HG03354 (cell line): Measurements from ENCODE around the gene PTCD3.

Experiments
- ATAC-seq: cut with Tn5 transposase; IDR thresholded peaks from one replicate; pipeline ENCODE4 v1.9.1; 2021; ENCODE audit warnings: mild to moderate bottlenecking; ENCODE audit not compliant: unreplicated experiment, poor library complexity, severe bottlenecking

Gene PTCD3

DNA sequence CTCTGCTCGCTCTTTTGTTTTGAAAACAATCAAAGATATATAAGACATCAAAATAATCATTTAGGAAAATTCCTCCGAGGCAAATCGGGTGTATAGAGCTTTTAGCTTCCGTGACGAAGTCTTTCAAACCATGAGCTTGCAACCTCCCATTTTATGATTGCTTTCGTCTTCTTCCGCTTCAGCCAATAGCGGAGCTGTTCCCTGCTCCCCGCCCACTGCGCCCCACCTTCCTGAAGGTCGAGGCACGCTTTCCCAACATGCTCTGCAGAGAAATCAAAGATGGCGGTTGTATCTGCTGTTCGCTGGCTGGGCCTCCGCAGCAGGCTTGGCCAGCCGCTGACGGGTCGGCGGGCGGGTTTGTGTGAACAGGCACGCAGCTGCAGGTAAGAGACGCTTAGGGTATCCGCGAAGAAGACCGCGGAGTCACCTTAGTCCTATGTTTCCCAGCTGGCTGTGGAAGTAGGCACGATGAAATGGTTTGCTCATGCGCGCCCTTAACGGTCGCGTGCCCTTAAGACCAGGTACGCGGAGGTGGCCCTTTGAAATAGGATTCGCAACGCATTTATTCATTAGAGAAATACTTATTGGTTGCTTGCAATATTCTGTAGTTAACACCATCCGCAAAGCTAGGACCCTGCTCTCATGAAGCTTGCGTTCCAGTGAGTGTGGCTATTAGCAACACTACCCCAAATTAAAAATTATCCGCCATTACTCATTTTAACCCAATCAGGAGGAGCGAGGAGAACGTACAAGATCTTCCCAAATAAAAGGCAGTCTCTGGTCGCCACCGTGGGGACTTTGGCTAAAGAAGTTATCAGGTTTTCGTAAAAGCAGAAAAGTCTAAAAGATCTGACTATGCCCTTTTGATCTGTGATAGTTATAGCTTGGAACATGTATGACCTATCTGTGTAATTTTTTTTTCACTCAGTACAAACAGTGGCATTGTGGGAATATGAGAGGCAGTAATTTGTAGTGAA is at the start of gene PTCD3:
TSS of gene PTCD3 (plus strand) at position 267 of the 977 bp plus-strand sequence. CDS start at position 280, 13 bp downstream.
- ATAC-seq = peak; percentile 93

DNA sequence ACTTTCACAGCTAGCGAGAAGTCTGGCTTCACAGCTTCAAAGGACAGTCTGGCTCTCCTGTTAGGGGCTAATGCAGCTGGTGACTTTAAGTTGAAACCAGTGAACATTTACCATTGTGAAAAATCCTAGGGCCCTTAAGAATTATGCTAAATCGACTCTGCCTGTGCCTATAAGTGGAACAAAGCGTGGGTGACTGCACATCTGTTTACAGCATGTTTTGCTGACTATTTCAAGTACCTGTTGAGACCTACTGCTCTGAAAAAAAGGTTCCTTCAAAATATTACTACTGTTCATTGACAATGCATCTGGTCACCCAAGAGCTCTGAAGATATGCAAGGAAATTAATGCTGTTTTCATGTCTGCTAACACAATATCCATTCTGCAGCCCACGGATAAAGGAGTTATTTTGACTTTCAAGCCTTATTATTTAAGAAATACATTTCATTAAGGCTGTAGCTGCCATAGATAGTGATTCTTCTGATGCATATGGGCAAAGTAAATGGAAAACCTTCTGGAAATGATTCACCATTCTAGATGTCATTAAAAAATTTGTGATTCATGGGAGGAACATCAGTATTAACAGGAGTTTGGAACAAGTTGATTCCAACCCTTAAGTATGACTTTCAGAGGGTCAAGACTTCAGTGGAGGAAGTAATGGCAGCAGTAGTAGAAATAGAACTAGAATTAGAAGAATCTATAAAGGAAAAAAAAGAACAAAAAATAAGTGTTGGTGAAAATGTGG is 49.3 kb upstream of the PTCD3 start:
- no peak for ATAC-seq

DNA sequence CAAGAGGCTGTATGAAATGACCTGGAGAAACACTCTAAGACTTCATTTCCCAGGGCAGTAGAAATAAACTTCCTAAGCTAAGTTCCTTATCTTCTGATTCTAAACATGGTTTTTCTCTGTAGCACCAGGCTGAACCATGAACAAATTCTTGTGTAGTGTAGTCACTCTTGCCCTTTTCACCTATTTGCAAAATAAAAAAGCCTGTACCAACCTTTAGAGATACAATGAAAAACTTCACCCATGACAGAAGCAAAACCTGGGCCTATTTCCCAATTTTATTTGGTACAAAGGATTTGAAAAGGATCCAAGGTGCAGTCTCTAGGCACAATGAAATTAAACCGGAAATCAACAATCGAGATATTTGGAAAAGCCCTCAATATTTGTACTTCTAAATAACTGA is 44.0 kb upstream of the PTCD3 start:
- no peak for ATAC-seq

DNA sequence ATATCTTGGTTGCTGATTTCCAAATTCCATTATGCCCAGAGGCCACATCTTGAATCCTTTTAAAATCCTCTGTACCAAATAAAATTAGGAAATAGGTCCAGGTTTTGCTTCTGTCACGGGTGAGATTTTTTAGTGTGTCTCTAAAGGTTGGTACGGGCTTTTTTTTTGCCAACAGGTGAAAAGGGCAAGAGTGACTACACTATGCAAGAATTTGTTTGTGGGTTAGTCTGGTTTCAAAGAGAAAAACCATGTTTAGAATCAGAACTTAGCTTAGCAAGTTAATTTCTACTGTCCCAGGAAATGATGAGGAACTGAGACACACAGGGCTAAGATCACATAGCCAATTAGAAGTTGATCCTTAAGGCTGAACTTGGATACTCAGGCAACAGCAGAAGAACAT is 42.0 kb upstream of the PTCD3 start:
- ATAC-seq = no peak

DNA sequence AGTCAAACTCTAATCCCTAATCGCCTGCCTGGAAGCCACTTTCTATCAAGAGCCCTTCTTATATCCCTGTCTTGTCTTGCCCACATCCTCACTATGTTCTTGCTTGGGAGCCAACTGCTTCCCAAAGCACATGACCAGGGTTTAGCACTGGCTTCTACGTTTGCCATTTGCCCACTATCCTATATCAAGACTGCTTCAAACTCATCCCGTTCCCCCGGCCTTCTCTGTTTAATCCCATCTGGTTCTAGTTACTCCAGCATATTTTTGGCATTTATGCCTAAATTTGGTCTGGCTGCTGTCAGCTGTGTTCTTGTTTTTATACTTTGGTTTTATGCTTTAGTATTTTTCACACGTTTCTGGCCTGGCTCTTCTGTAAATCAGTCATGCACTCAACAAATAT is 40.5 kb upstream of the PTCD3 start:
- ATAC-seq = no peak

DNA sequence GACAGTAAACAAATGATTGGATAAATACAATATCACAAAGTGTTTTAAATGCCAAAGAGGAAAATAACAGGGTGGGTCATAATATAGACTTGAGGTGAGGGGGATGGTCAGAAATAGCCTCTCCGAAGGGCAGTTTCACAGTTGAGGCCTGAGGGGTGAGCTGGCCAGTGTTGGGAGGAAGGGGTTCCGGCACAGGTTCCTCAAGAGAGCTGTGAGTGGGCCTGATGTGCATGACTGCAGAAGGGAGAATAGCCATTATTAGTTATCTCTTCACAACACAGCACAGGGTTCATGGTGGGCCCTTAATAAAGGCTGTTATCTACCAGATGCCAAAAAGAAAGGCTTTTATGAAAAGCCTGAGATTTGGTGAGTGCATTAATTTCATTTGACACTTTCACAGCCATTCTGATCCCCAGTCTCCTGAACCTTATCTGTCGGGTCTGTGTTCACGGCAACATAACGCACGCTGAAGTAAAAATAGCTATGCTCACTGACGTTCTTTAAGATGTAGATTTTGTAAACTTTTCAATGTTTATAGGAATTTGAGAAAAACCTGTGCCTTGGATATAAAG is 39.9 kb upstream of the PTCD3 start:
- ATAC-seq = no peak

DNA sequence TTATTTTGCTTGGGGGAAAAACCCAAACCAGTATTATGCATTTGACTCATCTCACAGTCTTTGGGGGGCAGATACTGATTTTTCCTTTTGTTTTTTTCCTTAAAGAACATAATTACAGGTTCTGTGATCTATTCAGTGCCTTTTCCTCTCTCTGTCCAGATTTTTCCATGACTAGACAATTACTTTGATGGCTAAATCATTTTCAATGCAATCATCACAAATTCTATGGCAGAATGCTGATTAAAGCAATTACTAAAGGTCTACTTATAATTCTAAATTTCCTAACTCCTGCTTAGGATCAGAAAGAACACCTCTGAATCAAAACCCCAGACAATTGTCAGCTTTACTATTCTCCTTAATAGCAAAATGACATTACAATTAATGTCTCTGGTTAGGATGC is 39.1 kb upstream of the PTCD3 start:
- ATAC-seq = no peak

DNA sequence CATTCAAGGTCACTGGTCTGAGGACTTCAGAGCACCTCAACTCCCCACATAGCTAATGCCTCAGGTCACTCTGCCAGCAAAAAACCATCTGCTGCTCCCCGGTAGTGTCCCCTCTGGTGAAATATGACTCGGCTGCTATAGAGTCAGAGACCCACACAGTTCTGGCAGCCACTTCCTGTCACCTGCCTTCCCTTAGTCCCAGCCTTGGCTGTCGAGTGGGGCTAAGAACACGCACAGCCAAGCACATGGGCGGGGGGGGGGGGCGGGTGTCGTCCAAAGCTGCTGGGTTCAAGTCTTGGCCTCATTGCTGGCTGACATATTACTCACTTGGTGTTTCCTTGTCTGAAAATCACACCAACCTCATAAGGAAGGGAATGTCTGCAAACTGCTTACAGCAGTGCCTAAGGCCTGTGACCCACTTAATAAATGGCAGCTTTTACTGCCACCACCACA is 37.9 kb upstream of the PTCD3 start:
- ATAC-seq = peak; percentile 67

DNA sequence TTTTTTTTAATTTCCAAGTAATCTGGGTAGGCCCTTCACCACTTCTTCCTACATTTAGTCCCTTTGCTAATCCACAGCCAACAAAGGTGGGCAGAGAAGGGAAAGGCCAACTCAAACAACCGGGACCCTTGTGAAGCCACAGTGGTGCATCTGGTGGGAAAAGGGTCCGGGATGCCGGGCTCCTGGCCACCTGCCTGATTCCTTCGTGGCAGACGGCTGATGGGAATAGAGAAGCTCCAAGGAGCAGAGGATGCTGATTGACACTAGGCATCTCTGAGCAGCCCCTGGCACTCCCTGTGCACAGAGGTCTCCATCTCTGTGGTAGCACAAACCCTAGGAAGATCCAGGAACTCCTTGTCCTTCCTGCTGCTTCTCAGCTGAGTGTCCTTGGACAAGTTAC is 37.4 kb upstream of the PTCD3 start:
- ATAC-seq = no peak

DNA sequence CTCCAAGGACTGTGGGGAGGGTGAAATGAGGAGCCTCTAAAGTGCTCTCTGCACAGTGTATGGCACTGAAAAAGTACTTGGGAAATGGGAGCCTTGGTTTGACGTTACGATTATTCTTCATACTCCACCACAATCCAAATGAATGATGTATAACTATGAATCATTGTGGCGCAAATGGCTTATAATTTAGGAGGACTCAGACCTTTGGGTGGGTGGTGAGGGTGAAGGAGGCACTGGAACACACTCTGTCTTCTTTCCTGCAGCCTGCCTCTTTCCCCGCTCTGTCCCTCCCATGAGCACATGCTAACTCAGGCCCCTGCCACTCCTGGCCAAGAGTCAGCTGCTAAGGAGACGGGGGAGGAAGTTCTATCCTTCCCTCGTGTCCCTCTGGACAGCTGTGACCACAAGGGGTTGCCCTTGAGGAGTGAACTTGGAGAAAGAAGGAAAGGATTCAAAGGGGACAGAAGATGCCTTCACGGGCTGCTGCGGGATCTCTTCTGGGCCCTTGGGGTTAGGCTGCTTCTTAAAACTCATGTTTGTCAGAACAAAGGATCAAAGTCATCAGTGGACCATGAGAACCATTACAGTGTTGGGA is 36.8 kb upstream of the PTCD3 start:
- ATAC-seq = no peak

DNA sequence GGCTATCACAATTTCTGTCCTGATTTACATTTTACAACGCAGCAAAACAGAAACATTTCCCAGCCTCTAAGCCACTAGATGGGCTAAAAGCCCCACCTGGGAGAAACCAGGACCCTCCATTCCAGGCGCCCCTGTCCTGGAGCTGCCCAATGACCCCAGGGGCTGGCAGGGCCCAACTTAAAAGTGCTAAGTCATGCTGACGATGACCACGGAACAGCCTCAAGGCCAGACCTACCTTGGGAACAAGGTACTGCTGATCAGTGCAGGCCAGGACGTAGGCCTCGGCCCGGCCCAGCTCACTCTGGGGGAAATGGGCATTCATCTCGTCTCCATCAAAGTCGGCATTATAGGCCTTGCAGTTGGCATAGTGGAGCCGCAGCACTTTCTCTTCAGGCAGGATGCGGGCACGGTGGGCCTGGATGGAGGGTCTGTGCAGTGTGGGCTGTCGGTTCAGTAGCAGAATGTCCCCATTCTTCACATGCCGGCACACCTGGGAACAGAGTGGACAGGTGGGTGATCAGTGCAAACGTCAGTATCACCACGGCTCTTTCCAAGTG is 36.2 kb upstream of the PTCD3 start:
- no peak for ATAC-seq

DNA sequence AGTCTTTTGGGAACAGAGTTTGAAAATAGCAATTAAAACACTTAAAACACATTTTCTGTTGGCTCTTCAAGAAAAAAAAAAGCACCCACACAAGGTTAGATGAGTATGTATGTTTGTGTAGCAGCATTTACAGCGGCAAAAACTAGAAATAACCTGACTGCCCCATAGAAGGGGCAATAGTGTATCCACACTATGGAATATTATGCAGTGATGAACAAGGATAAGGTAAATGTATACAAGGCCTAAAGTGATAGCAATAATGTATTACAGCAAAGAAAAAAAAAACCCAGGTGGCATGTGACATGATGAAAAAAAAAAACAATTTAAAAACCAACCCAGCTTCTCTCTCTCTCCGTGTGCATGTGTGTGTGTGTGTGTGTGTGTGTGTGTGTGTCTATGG is 35.2 kb upstream of the PTCD3 start:
- ATAC-seq = no peak

DNA sequence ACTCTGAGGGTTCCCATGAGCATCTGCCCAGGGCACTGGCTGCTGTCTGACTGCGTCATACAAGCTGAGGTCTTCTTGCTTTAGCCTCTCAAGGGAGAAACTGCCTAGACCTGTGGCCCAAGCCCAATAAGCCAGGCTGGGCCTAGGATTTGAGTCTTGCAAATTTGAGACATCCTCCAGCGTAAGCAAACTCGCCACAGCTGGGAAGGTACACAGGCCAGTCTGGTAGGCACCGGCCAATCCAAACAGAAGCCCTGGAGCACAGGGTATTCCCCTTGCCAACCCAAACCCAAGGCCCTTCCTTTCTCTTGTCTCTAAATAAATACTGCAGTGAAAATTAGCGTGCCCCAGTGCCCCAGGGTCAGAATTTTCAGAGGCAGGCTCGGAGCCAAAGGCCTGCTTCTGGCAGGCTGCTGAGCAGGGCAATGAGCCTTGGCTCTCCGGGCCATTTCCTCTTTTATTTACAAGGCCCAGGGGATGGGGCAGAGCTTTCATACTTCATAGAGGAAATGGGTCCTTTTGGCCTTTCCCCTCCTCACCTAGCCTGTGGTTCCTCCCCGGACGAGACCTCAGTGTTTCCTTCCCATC is 33.7 kb upstream of the PTCD3 start:
- ATAC-seq = peak; percentile 70

DNA sequence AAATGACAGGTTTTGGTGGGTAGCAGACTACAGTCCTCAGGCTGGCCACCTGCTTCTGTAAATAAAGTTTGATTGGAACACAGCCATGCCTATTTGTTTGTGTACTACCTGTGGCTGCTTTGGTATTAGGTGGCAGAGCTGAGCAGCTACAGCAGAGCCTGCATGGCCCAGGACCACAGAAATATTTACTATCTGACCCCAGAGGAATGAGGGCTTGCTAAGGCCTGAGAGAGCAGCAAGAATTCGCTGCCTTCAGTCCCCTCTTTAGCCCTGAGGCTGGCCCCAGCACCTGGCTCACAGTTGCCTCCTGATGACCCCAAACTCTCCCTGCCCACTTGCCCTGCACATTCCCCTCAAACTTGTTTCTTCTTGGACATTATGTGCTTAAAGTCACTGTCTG is 32.8 kb upstream of the PTCD3 start:
- no peak for ATAC-seq

DNA sequence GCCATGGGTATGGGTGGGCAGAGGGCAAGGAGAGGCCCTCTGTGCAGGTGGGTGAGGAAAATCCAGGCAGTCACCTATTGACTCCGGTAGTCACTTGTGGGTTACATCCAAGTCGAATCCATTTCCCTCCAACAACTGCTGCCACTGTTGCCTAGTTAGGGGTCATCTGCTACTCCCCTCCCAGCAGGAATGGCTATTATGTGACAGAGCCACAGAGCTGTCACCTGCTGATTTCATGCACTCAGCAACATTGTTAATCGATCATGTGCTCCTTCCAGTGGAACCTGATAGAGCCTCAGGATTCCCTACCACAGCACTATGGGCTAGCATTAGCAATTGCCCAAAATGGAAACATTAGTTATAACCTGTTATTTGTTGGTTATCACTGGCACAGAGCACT is 31.8 kb upstream of the PTCD3 start:
- no peak for ATAC-seq

DNA sequence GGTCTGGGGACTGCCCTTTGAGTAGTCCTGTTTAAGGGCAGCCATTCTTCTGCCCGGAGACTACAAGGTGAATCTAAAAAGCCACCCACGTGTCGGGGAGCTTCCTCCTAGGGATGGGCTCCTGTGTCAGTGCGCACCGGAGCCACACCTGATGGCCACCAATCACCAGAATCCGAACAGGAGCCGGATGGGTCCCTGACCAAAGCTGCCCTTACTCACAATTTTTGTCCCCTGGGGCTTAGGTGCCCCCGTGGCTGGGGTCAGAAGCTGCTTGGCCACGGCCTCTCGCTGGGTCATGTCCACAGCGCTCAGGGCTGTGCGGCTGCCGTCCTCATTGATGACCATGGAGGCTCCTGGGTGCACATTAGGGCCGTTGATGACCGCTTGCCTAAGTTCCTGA is 31.2 kb upstream of the PTCD3 start:
- ATAC-seq = no peak

DNA sequence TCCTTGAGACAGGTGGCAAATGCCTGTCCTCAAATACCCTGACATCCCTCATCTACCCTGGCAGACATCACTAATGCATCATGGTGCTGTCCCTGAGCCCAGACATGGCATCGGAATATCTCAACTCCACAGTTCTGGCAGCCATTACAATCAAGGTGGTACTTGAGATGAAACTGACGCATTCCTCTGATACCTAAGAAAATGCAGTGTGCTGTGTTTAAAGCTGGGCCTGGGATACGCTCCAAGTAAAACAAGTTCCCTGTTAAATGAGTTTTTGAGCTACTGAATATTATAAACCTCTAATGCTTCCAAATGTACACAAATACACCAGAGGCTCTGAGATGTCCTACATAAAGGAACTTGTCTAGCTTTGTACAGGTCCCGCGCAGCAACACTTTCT is 30.1 kb upstream of the PTCD3 start:
- no peak for ATAC-seq

DNA sequence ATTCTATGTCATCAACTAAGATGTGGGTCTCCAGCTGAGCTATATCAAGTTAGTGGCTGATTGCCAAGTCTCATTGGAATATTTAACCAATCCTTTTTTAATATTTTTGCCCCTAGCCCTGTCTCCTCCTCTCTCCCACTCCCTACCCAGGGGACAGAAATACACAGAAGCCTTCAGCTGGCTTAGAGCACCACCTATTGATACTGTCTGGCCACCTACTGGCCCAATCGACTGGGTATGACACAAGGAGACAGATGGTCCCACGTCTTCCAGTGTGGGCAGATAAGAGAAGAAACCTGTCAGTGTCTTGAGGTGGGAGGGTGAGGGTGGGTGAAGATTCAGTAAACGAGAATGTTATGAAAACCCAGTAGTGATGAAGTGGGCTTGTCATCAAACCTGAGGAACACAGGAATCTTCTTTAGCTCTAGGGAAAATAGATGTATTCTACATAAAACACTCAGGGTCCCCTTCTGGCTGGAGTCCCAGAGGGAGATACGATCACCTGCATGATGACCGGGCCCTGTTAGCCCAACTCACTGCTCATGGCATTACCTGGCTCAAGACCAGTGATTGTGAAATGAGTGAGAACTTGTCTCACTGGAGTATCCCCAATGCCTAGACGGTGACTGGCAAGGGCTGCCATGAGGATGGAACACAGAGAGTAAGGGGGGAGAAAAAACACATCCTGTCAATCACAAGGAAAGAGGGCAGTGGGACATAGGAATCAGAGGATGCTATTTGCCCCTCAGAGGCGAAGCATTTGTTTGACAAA is 27.1 kb upstream of the PTCD3 start:
- ATAC-seq = no peak
